GM19372 (cell line): ENCODE results near the gene PRG3.

Experiments used
- ATAC-seq: cut with Tn5 transposase; IDR thresholded peaks from one replicate; pipeline ENCODE4 v1.9.1; 2021; ENCODE audit warnings: mild to moderate bottlenecking, low read depth, moderate library complexity; ENCODE audit not compliant: unreplicated experiment

PRG3 gene

DNA sequence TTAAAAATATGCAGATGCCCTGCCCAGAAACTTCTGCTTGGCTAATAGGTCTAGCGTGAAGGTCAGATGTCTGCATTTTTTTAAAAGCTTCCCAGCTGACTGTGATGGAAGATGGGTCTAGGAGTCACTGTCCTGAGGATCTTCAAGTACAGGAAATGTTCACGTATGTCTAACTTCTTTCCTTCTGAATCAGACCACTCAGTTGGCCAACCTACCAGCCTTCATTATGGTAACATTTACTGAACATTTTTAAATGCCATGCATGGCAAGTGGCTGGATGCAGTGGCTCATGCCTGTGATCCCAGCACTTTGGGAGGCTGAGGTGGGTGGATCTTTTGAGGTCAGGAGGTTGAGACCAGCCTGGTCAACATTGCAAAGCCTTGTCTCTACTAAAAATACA lies 10.6 kb upstream of the PRG3 start:
- ATAC-seq = no peak

DNA sequence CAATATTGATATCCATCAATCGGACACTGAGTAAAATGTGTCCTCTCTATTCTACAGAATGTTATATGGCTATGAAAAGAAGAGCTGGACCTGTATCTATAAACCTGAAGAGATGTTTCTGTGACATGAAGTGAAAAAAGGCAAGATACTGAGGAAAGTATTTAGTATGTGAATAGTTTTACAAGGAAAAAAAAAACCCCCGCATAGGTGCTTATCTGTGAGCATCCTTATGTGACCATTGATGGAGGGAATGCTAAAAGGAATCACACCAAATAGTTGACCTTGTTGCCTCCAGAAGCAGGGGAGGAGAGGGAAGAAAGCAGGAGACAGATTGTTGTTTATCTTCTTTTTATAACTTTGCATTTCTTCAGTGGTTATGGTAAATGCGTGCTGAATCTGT lies 10.2 kb upstream of the PRG3 start:
- no peak for ATAC-seq

DNA sequence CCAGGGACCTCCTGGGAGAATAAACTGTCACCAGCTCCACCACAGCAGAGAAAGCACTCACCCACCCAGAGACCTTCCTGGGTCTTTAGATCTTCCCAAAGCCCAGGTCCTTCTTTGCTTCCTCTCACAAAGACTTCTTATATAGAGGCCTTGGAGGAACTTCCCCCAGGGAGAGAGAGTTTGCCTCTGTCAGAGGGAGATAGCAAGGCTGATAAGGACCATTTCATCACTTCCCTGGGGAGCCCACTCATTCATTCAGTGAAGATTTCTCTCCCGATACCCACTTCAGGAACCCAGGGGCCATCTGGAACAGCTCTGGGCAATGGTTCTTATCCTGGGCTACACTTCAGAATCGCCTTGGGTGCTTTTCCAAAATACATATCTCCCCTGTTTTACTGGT lies 9.6 kb upstream of the PRG3 start, which contains the start of gene PRG2:
TSS of gene PRG2 (minus strand) at position 116 of the 400 bp plus-strand sequence. CDS start 706 bp downstream, outside the sequence.
- ATAC-seq = no peak

DNA sequence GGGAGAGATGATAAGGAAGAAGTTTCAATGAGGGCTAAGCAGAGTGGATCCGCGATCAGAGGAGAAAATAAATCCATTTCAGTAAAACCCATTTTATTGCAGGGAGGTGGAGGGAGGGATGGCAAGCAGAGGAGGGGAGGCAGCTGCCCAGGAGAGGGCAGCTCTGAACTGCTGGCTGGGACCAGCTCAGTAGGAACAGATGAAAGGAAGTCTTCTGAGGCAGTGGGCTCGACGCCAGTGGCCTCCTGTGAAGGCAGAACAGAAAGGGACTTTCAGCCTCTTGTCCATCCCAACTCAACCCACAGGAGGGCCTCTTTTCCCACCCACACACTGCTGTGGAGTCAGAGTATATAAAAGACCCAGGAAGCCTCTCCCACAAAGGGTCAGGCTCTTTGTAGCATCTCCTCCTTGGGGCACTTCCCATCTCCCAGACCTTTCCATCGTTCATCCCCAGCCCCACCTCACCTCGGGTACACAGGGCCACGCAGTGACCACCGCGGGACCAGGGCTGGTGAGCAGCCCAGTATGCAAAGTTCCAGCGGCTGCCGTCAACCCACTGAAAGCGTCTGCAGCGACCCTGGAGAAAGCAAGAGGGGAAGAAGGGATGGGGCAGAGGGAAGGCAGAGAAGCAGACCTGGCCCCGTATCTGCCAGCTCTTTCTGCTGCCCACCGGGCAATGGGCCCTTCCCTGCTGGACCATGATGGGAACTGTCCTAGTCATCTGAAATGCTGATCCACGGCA lies 6.5 kb upstream of the PRG3 start:
- no peak for ATAC-seq

DNA sequence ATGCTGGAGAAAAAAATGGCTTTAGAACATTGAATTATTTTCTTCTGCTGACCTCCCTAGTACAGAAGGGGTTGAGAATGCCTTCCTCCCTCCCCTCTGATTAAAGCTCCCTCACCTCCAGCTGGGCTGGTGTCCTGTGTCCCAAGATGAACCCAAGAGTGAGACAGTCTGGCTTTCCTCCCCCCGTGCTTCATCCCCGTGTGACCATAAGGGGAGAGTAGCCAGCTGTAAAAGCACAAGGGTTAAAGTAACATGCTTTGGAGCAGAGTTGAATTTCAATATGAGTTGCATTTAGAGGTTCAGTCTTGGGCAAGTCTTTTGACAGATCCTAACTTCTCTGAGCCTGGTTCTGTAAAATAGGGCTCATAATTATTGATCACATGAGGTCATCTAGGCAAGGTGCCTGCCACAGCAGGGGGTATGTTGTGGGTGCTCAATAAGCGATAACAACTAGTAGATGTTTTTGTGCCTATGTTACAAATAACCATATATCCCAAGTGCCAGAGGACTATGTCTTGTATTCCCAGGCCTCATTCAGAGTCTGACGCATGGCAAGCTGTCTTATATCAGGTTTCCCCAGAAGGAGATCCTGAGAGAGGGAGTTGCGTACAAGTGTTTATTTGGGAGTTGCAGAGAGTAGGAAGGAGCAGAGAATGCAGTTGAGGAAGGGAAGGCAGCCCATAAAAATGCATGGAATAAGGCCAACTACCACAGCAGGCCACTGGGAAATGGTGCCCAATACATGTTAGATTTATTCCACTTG lies 5.4 kb upstream of the PRG3 start:
- ATAC-seq = no peak

DNA sequence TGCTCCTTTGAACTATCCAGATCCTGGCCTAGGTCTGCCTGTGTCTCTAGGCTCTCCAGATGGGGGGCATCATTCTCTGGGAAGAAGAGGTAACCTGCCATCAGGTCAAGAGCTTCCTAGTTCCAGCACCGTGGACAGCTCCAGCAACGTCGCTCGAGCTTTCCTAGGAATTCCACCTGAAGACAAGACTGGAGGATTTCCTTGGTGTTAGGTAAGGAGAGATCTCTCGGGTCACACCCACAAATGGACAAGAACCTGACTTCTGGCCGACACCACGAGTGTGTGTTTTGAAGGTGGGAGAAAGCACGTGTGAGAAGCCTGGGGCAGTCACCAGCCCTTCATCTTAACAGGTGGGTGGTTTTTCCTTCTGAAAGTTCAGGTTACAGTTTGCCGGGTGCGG lies 1.2 kb downstream of the PRG3 start:
- no peak for ATAC-seq

DNA sequence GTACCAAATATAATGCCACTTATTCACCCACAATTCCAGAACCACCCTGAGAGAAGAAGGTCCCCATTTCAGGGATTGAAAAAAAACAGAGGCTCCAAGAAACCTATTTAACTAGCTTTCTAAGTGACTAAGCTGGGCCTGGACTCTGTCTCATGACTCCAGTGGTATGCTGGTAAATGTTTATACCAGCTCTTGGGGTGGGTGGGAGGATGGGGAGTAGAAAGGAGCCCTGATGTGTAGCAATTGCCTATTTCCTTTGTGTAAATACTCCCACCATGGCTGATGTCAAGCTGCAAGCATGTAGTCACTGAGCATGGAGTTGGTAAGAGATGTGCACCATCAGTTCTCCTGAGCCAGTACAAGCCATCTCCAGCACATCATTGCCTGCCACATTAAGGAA lies 2.8 kb downstream of the PRG3 start:
- ATAC-seq = no peak

DNA sequence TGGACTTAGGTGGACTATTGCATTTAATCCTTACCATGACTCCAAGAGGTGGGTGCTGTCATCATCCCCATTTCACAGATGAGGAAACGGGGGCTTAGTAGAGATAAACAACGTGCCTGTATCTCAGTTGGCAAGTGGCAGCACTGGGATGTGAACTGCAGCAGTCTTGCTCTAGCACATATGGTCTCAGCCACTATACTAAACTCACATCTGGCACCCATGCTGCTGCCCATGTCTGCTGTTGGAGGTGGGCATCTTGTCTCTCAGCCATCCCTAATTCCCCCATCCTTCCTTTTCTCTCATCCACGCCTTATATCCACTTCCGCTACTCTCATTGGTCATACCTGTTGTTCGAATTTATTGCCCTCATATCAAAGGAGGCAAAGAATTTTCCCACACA lies 3.8 kb downstream of the PRG3 start:
- no peak for ATAC-seq

DNA sequence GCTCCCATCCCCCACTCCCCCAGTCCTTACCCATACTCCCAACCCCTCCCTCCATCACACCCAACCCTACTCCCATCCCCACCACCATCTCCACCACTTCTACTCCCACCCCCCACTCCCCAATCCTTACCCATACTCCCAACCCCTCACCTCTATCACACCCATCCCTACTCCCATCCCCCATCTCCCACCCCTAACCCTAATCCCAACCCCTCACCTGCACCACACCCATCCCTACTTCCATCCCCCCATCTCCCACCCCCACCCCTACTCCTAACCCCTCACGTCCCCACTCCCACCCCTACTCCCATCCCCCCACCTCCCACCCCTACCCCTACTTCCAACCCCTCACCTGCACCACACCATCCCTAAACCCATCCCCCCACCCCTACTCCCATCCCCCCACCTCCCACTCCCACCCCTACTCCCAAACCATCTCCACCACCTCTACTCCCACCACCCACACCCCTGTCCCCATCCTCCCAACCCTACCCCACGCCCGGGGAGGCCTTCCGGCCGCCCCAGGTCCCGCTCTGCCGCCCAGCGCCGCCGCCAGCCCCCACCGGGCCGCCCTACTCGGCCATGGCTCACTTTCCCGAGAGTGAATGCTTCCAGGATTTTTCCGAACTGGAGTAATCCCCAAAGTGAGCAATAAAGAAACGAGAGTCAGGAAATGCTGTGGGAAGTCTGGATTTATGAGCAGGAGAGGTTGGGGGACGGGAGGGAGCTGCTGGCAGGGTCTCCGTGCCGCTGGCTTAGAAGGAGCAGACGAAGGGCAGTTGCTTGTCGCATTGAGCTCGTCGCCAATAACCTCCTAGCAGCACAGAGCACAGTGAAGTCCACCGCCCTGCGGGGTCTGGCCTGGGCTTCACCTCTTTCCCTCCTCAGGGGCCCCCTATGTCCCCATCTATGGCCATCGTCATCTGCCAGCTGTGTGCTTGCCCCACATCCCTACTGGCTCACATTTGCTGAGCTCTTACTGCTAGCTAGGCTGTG lies 4.6 kb downstream of the PRG3 start:
- ATAC-seq = no peak

DNA sequence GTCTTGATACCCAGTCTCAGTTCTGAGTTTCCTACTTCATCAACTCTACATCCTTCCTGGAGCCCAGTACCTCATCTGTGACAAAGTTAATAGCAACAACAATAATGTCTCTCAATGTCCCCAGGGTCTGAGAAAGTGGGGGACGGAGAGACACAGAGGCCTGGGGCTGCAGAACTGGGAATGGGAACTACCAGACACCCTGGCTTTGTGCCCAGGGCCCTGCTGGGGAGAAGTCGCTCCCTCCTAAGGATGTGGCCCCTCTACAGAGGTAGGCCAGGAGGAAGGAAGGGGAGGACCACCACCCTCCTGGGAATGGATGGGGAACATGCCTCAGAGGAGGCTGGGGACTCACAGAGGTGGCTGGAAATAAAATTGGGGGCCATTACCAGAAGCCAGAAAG lies 5.5 kb downstream of the PRG3 start:
- ATAC-seq = no peak

DNA sequence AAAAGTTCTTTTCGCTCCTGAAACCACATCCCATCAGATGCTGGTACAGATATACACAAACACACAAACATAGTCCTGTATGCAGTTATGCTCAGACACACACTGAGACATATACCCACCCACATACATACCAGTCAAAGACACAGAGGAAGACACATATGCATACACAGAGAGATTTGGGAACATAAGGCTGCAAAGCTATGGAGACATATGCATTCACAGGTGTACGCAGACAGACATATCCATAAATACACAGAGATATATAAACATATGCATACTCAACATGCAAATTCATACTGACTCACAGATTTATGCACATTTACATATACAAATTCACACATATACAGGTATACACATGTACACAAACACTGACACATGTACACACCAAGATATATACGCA lies 6.0 kb downstream of the PRG3 start:
- no peak for ATAC-seq

DNA sequence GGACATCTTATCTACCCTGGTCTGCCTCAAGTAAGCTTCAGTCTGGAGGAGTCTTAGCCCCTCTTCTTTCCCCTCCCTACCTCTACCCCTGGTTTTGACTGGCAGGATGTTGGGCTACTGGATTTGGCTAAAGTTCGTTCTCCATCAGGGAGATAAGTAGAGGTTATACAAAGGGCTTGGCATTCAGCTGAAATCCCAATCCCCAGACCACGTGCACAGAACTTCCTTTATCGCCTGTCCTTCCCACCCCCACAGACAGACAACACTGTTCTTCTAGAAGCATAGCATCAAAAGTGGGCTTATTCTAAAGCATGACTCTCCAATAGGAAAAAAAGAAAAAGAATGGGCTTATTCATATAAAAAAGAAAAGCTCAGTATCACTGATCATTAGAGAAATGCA lies 7.8 kb downstream of the PRG3 start:
- no peak for ATAC-seq

DNA sequence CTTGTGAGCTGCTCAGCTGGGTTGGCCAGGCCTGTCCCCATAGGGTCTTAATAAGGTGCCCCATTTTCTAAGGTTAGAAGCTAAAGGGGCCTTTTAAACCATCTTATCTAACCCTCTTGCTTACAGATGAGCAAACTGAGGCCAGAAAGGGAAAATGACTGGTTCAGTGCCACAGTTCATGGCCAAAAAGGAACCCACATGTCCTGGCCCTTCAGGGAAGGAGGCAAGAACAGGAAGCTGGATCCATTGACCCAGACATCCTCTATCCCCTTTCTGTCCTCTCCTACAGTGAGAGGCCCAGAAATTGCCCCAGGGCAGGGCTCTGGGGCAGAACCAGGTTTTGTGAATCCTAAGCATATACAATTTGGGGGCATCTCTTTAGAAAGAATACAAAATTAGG lies 10.0 kb downstream of the PRG3 start:
- ATAC-seq = no peak

DNA sequence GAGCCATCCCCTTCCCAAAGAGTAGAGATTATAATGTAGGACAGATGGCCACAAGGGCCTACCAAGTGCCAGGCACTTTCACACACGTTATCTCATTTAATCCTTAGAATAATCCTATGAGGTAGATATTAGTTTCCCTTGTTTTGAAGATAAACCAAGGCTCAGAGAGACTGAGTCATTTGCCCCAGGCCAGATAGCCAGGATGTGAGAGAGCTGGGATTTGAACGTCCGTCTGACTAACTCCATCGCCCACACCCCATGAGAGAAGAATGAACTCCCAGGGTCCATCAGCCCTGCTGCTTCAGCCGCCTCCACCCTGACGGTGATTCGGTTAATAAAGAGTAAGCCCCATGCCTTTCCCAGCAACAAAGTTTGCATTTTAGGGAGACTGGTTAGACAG lies 10.7 kb downstream of the PRG3 start:
- ATAC-seq = no peak

DNA sequence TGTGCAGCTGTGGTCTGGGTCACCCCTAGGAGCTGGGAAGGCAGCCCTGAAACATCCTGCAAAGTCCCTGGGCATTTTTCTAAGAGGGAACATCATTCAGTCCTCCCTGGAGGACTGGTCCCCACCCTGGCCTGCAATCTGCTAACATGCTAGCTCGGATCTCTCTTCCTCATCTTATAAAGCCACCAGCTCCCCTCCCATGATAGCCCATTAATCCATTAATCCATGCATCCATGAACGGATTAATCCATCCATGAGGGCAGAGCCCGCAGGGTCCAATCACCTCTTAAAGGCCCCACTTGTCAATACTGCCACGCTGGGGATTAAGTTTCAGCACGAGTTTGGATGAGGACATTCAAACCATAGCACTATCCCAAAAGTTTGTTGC lies 12.1 kb downstream of the PRG3 start:
- no peak for ATAC-seq

DNA sequence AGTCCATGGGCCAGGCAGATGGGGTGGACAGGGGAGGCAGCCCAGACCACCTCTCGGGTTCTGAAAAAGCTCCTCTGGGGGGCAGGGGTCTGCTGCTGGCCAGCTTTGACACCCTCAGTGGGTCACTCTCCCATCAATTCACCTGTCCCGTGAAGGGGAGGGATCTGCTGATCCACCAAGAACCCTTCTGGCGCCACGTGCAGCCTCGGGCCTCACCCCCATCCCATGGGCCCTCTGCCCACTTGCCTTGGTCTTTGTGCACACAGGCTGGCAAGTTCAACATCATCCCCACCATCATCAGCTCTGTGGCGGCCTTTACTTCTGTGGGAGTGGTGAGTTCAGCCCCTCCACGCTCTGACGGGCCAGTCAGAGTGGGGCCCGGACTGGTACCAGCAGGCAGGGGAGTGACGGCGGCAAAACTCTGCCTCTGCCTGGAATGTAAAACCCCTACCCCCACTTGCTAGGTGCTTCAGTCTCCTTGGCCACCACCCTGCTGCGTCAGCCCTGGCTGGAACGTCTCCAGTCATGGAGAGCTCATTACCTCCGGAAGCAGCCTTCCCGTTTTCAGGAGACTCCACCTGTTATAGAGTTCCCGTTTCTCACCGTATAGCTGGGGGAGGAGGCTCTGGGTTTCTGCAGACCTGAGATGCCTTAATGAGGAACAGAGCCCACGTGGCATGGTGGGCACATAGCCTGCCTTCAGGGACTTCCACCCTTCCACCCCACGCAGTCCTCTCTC lies 12.7 kb downstream of the PRG3 start:
- ATAC-seq = no peak

DNA sequence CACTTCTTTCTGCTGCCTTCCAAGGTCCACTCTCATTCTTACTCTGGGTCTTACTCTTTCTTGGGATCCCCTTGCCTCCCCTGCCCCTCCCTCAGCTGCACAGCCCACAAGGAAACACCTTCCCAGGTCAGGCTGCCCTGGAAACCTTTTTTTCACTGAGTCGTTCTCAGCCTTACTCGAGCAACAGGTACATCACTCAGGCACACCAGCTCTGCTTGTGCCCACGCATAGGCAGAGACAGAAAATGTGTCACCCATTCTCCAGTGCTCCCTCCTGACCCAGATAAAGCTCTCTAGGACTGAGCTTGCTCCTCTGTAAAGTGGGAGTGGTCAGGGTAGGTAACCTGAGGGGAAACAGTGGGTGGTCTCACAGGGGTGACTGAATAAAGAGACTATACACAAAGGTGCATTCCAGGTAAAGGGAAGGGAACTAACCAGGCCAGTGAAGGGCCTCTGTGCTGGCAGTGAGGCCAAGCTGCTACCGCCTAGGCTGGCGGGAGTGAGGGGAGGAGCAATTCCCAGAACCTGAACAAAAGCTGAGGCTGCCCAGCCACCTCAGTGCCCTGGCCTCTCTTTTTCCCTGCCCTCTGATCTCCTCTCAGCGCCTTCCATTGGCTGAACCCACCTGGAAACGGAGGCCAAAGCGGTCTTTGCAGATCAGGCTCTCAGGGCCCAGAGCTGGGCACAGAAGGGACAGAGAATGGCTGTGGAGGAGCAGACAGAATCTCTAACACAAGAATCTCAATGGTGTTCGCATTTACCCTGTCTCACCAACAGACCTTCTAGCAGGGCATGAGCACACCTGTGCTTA lies 15.9 kb downstream of the PRG3 start:
- ATAC-seq = no peak

DNA sequence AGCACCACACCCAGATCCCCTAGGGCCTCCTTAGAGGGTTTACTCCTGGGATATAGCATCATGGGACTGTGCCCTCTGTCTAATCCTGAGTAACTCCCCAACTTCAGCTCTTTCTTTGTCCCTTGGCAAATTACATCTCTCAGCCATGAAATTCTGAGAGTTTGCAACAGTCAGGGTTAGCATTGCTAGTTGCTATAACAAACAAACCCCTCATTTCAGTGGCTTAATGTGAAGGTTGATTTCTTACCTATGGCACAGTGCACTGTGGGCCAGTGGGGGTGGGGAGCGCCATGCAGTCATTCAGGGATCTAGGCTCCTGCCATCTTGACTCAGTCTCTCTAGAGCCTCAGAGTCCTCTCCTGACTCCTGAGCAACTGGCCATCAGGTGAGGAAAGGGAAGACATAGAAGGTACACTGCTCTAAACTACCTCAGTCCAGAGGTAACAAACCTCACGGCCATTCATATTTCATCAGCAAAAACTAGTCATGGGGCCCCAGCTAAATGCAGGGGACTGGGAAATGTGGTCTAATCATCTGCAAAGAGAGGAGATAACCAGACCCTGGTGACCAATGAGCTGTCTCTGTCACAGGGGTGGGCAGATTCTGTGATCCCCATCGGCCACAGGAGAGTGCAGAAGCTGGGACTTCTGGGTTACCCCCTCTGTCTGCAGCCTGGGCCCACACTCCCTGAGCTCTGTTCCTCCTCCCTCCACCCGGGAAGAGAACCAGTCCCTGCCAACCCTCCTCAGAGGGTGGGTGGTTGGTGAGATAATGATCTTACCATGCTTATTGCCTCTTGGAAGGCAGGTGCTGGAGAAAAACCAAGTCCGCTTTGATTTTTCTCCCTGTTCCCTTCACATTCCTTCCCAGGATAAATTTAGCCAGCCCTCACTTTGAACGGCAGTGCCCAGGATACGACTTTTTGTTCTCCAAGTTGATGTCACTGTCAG lies 17.5 kb downstream of the PRG3 start:
- ATAC-seq = no peak
